SHP77 treated with DMSO at 0.1 percent for 48 hours (cell line): Measurements from ENCODE around the gene TRIM66.

Source experiments
- DNase-seq: peaks from one replicate; lab custom pipeline; 2025; lab: John Stamatoyannopoulos, UW

Gene TRIM66, protein sequence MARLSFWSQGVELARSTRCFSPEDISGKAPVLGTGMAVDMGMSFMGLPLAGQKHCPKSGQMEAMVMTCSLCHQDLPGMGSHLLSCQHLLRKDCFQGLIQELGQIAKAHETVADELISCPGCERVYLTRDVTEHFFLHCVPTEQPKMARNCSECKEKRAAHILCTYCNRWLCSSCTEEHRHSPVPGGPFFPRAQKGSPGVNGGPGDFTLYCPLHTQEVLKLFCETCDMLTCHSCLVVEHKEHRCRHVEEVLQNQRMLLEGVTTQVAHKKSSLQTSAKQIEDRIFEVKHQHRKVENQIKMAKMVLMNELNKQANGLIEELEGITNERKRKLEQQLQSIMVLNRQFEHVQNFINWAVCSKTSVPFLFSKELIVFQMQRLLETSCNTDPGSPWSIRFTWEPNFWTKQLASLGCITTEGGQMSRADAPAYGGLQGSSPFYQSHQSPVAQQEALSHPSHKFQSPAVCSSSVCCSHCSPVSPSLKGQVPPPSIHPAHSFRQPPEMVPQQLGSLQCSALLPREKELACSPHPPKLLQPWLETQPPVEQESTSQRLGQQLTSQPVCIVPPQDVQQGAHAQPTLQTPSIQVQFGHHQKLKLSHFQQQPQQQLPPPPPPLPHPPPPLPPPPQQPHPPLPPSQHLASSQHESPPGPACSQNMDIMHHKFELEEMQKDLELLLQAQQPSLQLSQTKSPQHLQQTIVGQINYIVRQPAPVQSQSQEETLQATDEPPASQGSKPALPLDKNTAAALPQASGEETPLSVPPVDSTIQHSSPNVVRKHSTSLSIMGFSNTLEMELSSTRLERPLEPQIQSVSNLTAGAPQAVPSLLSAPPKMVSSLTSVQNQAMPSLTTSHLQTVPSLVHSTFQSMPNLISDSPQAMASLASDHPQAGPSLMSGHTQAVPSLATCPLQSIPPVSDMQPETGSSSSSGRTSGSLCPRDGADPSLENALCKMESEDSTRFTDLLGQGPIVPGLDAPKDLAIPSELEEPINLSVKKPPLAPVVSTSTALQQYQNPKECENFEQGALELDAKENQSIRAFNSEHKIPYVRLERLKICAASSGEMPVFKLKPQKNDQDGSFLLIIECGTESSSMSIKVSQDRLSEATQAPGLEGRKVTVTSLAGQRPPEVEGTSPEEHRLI (N-terminal part only)

GRCh38 chr11:8682303-8683114 is at the start of gene TRIM66, which contains the start of gene RPL27A:
Gene TRIM66 (minus strand): TSS chr11:8682665. CDS start chr11:8672274, 10,391 bp downstream.
Gene RPL27A (plus strand): TSS chr11:8682792. CDS start chr11:8682814, 22 bp downstream.
- DNase-seq = peak; percentile 50

GRCh38 chr11:8731647-8732323 is 49.3 kb upstream of the TRIM66 start:
- DNase-seq = no peak

DNA sequence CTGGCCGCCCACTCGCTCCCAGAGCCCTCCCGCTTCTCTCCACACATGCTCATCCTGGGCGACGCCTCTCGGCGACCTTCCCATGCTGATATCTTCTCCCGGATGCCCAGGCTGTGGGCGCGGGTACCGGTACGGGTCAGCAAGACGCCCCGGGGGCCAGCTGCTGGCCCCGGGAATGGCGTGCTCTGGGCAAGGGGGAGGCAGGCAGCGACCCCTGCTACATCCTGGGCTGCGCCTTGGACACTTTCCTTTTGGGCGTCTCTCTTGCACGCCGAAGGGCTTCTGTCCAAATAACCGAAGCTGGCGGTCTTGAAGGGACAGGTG is 48.2 kb upstream of the TRIM66 start:
- no peak for DNase-seq

DNA sequence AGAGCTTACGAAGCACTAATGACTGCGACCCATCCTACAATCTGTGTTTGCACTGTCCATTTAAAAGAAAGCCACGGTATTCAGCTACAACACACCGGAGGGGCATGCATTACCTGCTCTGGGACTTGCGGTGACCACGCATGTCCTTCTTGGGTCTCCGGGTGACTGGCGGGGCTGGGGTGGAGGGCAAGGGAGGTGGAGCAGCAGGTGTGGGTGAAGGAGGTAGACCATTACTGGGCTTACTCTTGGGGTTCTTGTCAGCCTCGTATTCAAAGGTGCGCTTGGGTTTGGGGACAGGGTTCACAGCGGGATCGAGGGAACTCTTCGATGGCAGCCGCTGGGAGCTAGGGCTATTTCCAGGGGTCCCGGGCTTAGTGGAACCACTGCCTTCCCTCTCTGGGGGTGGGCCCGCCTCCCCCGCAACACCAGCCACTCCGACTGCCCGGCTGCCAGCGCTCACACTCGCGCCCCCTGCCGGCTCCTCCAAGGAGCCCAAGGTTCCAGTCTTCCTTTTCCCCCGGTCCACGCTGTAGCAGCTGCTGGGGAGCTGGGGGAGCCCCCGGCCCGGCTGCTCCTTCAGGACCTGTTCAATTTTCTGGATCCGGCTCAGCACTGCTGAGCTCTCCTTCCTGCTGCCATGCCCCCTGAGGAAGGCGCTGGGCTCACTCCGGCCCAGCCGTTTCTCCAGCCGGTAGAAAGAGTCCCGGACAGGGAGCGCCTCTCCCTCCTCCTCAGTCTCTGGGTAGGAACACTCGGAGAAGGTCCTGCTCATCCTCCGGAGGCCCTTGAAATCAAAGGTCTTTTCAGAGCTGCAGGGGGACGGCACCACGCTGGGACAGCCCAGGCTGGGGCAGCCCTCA is 47.6 kb upstream of the TRIM66 start:
- DNase-seq = no peak

- DNase-seq = no peak
These were observed 46.6 kb upstream of the TRIM66 start for GRCh38 chr11:8729067-8729466.

DNA sequence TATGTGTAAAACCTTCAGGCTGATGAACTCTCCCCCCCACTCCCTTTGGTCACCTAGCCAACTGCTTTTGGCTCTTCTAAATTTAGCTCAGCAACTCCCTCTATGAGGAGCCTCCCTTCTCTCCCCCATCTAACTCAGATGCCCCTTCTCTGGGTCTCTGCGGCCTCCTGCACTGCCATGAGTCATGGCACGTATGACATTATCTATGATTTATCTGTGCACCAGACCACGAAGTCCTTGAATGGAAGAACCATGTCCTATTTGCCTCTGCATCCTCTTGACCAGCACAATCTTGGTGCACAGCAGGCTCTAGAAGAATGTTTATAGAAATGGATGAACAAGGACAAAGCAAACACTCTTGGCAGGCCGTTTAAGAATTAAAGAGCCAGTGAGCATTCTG is 46.1 kb upstream of the TRIM66 start:
- DNase-seq = no peak

DNA sequence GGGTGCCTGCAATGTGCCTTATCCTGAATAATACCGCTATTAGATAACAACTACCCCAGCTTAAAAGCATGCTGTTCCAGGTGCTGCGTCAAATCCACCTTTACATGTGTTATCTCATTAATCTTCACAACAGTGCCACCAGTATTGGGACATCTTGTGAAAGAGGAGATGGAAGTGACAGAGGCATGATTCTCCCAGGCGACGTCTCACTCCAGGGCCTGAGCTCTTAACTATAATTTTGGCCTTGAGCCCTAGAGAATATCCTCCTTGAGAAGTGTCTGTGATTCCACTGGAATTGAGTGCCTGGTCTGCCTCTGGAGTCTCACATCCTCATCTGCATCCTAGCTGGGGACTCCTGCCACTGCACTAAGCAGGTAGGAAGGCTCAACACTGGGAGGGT is 43.9 kb upstream of the TRIM66 start:
- no peak for DNase-seq

DNA sequence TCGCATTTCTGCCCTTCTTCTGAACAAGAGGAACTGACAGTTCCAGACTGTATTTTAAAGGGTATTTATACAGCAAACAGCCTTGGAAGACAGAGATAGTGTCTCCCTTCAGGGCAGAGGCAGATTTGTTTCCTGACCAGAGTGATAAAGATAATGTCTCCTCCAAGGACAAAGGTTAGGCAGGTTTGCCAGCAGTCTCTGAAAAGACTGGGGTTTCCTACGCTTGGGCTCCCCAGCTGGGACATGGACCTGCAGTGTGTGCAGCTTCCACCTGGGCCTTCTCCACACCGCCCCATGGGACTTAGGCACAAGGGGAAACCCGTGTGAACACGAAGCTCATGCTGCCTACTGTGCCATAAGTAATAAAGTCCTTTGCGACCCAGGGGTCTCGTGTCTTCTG is 42.2 kb upstream of the TRIM66 start:
- no peak for DNase-seq

DNA sequence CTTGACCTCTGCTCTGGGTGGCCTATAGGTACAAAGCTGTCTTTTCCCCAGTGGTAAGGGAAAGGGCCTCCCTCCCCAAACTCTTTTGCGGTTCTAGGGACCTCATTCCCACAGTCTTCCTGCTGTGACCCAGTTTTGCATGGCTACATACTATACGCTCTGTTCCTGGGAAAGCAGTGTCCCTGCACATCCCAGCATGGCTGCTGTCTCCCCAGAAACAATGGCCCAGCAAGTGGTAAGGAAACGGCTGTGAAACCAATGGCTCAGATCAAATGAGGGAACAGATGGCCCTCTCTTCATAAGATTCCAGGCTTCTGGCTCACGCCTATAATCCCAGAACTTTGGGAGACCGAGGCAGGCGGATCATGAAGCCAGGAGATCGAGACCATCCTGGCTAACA is 41.2 kb upstream of the TRIM66 start:
- DNase-seq = no peak

DNA sequence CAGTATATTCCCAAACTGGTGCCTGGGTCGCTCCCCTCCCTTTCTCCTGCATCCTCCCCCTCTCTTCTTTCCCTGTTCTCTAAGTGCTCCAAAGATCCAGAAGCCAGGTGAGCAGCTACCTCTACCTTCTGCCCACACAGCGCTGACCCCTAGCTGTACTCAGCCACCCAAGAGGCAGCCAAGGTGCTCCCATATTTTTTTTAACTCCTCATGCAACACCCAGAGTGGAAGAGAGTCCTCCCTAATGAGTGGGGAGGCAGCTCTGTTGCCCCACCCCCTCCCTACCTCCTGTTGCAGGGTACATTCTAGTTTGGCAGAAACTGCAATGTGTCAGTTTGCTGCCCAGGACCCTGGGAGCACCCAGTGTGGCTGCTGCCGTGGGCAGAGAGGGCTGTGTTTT is 40.3 kb upstream of the TRIM66 start:
- no peak for DNase-seq

- DNase-seq = no peak
These were observed 39.4 kb upstream of the TRIM66 start for GRCh38 chr11:8721609-8722500.

GRCh38 chr11:8720868-8721608 is 38.6 kb upstream of the TRIM66 start:
- no peak for DNase-seq

DNA sequence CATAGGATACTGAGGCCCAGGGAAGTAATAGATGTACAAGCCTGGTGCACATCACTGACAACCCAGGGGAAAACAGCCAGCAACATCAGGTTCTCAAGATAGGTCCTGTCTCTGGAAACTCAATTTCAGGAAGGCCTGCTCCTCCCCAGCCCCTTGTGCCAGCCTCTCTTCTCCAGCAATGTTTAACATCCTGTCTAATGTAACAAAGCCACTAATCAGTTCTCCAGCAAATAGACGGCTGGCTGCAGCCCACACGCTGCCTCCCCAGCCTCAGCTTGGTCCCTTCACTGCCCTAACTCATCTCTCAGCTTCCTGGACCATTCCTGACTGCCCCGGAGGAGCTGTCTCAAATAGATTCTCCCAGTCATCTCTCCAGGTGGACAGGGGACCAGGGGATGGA is 37.9 kb upstream of the TRIM66 start:
- DNase-seq = no peak

- DNase-seq = no peak
These were observed 37.3 kb upstream of the TRIM66 start for GRCh38 chr11:8719721-8720120.

DNA sequence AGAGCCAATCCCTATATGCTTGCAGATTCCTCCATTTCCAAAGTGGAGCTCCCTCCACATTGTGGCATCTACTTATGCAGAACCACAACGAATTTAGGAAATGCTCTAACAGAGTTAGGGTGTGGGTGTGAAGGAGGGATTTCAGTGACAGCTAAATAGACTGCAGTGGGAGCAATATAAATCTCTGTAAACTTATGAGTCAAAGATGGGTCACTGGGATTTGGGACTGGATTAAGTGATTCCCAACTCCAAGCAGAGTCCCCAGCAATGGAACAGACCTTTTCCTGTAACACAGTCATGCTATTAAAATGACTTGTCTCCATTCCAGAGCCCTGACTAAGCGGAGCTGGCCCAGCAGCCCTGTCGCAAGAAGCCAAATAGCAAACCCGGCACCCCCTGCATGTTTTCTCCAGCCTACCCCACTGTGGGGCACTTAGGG is 36.8 kb upstream of the TRIM66 start:
- no peak for DNase-seq

DNA sequence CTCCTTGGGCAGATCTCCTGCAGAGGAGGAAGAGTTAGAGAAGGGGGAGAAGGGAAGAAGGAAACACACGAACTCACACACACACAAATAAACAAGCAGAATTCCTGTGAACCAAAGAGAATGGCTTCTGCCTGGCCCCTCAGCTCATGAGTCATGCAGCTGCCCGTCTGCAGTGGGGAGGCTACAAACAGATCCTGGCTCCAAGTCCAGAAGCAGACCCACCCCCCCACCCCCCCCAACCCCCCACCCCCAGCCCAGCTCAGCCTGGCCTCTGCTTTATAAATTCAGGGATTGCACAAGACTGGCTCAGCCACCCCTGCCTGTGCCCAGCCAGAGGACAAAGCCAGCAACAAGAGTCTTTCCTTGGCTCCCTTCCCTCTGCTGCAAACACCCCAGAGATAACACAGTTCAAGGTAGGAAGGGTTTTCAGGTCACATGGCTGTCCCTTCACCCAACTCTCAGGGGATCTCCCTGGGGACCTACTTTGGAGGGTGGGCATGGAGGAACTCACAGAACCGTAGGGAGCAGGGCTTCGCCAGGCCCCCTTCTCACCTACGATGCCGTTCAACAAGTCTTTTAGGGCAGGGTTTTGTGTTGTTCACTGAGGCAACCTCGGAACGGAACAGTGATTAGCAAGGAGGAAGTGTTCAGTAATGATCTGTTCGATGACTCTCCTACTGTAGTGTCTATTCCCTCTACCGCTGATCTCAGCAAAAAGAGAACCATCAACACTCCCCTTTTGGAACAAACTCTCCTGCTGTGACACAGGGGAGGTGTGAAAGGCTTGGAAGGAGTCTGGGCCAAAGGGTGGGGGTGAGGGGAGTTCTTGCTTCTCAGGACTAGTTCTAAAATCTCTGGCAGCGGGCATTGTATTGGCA is 35.6 kb upstream of the TRIM66 start:
- DNase-seq = no peak

- no peak for DNase-seq
These were observed 35.0 kb upstream of the TRIM66 start for GRCh38 chr11:8717544-8717875.

DNA sequence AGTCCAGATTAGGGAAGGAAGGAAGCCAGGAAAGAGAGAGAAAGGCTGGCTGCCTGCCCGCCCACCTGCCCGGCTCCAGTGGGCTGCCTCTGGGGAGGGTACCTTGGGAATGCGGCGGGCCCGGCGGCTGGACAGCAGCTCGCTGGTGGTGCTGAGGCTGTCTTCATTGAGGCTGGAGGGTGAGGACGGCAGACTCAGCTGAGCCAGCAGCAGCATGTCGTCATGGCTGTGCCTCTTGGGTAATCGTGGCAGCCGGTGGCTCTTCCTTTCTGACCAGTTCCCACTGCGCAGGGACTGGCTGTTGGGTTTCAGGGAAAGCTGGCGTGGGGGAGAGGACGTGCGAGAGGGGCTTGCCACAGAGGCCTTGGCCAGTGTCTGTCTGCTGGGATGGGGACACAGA is 33.0 kb upstream of the TRIM66 start:
- DNase-seq = no peak
